Transverse colon (tissue), 3 donors: ENCODE measurements around the gene NNAT.

ENCODE experiments used
- POLR2A ChIP-seq: fragments of 450-650 bp; IDR thresholded peaks from one replicate; pipeline ENCODE4 v1.6.1; 2016; ENCODE audit warnings: antibody characterized with exemption, mild to moderate bottlenecking, moderate library complexity
- TF ChIP-seq, protein P1 (sequence below), 5 experiments: fragments of 200-600 bp in 3 of 5; fragments of 450-650 bp in 2 of 5; sonication (generic) in 3 of 5; IDR thresholded peaks; 1 replicate in 2 of 5; 2 replicates in 3 of 5; pipeline ENCODE4 v1.5.1; 2016 to 2017; ENCODE audit warnings: antibody characterized with exemption in 5 of 5, inconsistent platforms in 3 of 5, mild to moderate bottlenecking in 2 of 5, moderate library complexity in 1 of 5

GRCh38 chr20:37537505-37537904, 16.5 kb downstream of the NNAT start:
- no peak for TF ChIP-seq POLR2A
- TF ChIP-seq, protein P1, sequence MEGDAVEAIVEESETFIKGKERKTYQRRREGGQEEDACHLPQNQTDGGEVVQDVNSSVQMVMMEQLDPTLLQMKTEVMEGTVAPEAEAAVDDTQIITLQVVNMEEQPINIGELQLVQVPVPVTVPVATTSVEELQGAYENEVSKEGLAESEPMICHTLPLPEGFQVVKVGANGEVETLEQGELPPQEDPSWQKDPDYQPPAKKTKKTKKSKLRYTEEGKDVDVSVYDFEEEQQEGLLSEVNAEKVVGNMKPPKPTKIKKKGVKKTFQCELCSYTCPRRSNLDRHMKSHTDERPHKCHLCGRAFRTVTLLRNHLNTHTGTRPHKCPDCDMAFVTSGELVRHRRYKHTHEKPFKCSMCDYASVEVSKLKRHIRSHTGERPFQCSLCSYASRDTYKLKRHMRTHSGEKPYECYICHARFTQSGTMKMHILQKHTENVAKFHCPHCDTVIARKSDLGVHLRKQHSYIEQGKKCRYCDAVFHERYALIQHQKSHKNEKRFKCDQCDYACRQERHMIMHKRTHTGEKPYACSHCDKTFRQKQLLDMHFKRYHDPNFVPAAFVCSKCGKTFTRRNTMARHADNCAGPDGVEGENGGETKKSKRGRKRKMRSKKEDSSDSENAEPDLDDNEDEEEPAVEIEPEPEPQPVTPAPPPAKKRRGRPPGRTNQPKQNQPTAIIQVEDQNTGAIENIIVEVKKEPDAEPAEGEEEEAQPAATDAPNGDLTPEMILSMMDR (IDR thresholded peaks at IDR 0.05) = no peak
